HEK293 (cell line): Measurements from ENCODE around the gene NKPD1.

ENCODE experiments used
- HOXA7 ChIP-seq: sonication (generic); formaldehyde crosslinking; IDR thresholded peaks from 2 replicates; pipeline ENCODE4 v1.8.1; 2022; ENCODE audit warnings: missing genetic modification reagents, borderline replicate concordance
- IKZF3 ChIP-seq: fragments of 450-650 bp; IDR thresholded peaks from 2 replicates; pipeline ENCODE4 v1.5.0; 2018; ENCODE audit warnings: missing biosample characterization, mild to moderate bottlenecking, missing genetic modification characterization, moderate library complexity
- MYNN ChIP-seq: fragments of 450-650 bp; formaldehyde crosslinking; IDR thresholded peaks from 2 replicates; pipeline ENCODE4 v1.5.1; 2016; ENCODE audit warnings: missing biosample characterization, missing genetic modification characterization, borderline replicate concordance
- ZBTB1 ChIP-seq: fragments of 450-650 bp; formaldehyde crosslinking; IDR thresholded peaks from 2 replicates; pipeline ENCODE4 v1.5.1; 2016; ENCODE audit warnings: missing biosample characterization, missing genetic modification characterization
- ZEB2 ChIP-seq: fragments of 450-650 bp; formaldehyde crosslinking; IDR thresholded peaks from 2 replicates; pipeline ENCODE4 v1.5.1; 2016; ENCODE audit warnings: missing biosample characterization, missing genetic modification characterization
- ZFHX2 ChIP-seq: fragments of 450-650 bp; formaldehyde crosslinking; conservative IDR thresholded peaks from 2 replicates; pipeline ENCODE4 v1.5.1; 2016; ENCODE audit warnings: missing biosample characterization, missing genetic modification characterization
- ZNF174 ChIP-seq: fragments of 450-650 bp; formaldehyde crosslinking; IDR thresholded peaks from 2 replicates; pipeline ENCODE4 v1.5.0; 2017; ENCODE audit warnings: missing biosample characterization, mild to moderate bottlenecking, missing genetic modification characterization
- ZNF24 ChIP-seq: fragments of 450-650 bp; formaldehyde crosslinking; IDR thresholded peaks from 2 replicates; pipeline ENCODE4 v1.5.1; 2016; ENCODE audit warnings: missing biosample characterization, missing genetic modification characterization
- ZNF501 ChIP-seq: fragments of 450-650 bp; formaldehyde crosslinking; IDR thresholded peaks from 2 replicates; pipeline ENCODE4 v1.5.1; 2016; ENCODE audit warnings: missing biosample characterization, missing genetic modification characterization
- ZNF530 ChIP-seq: fragments of 450-650 bp; formaldehyde crosslinking; IDR thresholded peaks from 2 replicates; pipeline ENCODE4 v1.5.1; 2016; ENCODE audit warnings: low read depth, missing biosample characterization, missing genetic modification characterization
- ZNF701 ChIP-seq: fragments of 450-650 bp; formaldehyde crosslinking; IDR thresholded peaks from 2 replicates; pipeline ENCODE4 v1.5.1; 2016; ENCODE audit warnings: missing biosample characterization, missing genetic modification characterization
- ZNF792 ChIP-seq: fragments of 450-650 bp; formaldehyde crosslinking; IDR thresholded peaks from 2 replicates; pipeline ENCODE4 v1.5.1; 2016; ENCODE audit warnings: missing biosample characterization, missing genetic modification characterization
- ZNF830 ChIP-seq: fragments of 450-650 bp; IDR thresholded peaks from 2 replicates; pipeline ENCODE4 v1.5.0; 2018; ENCODE audit warnings: missing biosample characterization, missing genetic modification characterization, low read depth, mild to moderate bottlenecking, moderate library complexity
- TF ChIP-seq, protein P1 (sequence below): fragments of 450-650 bp; formaldehyde crosslinking; IDR thresholded peaks from 2 replicates; pipeline ENCODE4 v1.5.1; 2016; ENCODE audit warnings: missing biosample characterization, missing genetic modification characterization
- TF ChIP-seq, protein P2 (sequence below): fragments of 450-650 bp; formaldehyde crosslinking; conservative IDR thresholded peaks from 2 replicates; pipeline ENCODE4 v1.5.1; 2016; ENCODE audit warnings: low read depth, missing biosample characterization, missing genetic modification characterization
- TF ChIP-seq, protein P3 (sequence below): fragments of 450-650 bp; formaldehyde crosslinking; IDR thresholded peaks from 2 replicates; pipeline ENCODE4 v1.5.1; 2016; ENCODE audit warnings: missing biosample characterization, missing genetic modification characterization
- TF ChIP-seq, protein P4 (sequence below): fragments of 450-650 bp; formaldehyde crosslinking; IDR thresholded peaks from 2 replicates; pipeline ENCODE4 v1.5.1; 2016; ENCODE audit warnings: missing biosample characterization, missing genetic modification characterization
- TF ChIP-seq, protein P5 (sequence below): fragments of 450-650 bp; formaldehyde crosslinking; optimal IDR thresholded peaks from 2 replicates; pipeline ENCODE3; 2016; ENCODE audit warnings: missing biosample characterization, mild to moderate bottlenecking, missing genetic modification characterization
- TF ChIP-seq, protein P6 (sequence below): fragments of 450-650 bp; formaldehyde crosslinking; IDR thresholded peaks from 2 replicates; pipeline ENCODE4 v1.5.1; 2017; ENCODE audit warnings: missing biosample characterization, missing genetic modification characterization

The NKPD1 gene

DNA sequence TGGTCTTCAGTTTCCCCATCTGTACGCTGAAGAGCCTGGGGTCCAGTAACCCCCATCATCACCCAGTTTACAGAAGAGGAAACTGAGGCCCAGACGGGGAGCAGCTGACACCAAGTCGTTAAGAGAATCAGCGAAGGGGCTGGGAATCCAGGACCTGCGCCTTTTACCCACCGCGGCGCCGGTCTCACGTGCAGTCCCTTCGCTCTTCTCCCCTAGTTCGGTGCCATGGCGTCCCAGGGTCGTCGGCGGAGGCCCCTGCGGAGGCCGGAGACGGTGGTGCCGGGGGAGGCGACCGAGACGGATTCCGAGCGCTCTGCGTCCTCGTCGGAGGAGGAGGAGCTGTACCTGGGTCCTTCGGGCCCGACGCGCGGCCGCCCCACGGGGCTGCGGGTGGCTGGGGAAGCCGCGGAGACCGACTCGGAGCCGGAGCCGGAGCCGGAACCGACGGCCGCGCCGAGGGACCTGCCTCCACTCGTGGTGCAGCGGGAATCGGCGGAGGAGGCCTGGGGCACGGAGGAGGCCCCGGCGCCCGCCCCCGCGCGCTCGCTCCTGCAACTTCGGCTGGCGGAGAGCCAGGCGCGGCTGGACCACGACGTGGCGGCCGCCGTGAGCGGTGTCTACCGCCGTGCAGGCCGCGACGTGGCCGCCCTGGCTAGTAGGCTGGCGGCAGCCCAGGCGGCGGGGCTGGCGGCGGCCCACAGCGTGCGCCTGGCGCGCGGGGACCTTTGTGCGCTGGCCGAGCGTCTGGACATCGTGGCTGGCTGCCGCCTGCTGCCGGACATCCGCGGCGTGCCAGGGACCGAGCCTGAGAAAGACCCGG is 18.5 kb upstream of the NKPD1 start (continued):
- TF ChIP-seq, protein P1, sequence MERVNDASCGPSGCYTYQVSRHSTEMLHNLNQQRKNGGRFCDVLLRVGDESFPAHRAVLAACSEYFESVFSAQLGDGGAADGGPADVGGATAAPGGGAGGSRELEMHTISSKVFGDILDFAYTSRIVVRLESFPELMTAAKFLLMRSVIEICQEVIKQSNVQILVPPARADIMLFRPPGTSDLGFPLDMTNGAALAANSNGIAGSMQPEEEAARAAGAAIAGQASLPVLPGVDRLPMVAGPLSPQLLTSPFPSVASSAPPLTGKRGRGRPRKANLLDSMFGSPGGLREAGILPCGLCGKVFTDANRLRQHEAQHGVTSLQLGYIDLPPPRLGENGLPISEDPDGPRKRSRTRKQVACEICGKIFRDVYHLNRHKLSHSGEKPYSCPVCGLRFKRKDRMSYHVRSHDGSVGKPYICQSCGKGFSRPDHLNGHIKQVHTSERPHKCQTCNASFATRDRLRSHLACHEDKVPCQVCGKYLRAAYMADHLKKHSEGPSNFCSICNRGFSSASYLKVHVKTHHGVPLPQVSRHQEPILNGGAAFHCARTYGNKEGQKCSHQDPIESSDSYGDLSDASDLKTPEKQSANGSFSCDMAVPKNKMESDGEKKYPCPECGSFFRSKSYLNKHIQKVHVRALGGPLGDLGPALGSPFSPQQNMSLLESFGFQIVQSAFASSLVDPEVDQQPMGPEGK: peak; percentile 27; the same call in 1 of the 2 replicates
- TF ChIP-seq ZNF701 (no peak), MYNN (tag by site-specific recombination) (no peak), ZNF792 (tag by site-specific recombination) (no peak), ZNF530 (no peak), ZNF830 (tag by site-specific recombination) (no peak), ZFHX2 (tag by site-specific recombination) (peak; percentile 68), ZEB2 (tag by site-specific recombination) (no peak), IKZF3 (tag by site-specific recombination) (no peak), ZNF501 (peak; percentile 26; the same call in 1 of the 2 replicates), ZBTB1 (tag by site-specific recombination) (no peak), HOXA7 (no peak), ZNF174 (no peak), ZNF24 (tag by site-specific recombination) (0 out of 2 replicates have a peak, but pooled peaks have one; percentile 18)
- TF ChIP-seq, protein P2, sequence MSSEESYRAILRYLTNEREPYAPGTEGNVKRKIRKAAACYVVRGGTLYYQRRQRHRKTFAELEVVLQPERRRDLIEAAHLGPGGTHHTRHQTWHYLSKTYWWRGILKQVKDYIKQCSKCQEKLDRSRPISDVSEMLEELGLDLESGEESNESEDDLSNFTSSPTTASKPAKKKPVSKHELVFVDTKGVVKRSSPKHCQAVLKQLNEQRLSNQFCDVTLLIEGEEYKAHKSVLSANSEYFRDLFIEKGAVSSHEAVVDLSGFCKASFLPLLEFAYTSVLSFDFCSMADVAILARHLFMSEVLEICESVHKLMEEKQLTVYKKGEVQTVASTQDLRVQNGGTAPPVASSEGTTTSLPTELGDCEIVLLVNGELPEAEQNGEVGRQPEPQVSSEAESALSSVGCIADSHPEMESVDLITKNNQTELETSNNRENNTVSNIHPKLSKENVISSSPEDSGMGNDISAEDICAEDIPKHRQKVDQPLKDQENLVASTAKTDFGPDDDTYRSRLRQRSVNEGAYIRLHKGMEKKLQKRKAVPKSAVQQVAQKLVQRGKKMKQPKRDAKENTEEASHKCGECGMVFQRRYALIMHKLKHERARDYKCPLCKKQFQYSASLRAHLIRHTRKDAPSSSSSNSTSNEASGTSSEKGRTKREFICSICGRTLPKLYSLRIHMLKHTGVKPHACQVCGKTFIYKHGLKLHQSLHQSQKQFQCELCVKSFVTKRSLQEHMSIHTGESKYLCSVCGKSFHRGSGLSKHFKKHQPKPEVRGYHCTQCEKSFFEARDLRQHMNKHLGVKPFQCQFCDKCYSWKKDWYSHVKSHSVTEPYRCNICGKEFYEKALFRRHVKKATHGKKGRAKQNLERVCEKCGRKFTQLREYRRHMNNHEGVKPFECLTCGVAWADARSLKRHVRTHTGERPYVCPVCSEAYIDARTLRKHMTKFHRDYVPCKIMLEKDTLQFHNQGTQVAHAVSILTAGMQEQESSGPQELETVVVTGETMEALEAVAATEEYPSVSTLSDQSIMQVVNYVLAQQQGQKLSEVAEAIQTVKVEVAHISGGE: 0 out of 2 replicates have a peak, but pooled peaks have one; percentile 4
- TF ChIP-seq, protein P3, sequence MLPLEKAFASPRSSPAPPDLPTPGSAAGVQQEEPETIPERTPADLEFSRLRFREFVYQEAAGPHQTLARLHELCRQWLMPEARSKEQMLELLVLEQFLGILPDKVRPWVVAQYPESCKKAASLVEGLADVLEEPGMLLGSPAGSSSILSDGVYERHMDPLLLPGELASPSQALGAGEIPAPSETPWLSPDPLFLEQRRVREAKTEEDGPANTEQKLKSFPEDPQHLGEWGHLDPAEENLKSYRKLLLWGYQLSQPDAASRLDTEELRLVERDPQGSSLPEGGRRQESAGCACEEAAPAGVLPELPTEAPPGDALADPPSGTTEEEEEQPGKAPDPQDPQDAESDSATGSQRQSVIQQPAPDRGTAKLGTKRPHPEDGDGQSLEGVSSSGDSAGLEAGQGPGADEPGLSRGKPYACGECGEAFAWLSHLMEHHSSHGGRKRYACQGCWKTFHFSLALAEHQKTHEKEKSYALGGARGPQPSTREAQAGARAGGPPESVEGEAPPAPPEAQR (tag by site-specific recombination): no peak
- TF ChIP-seq, protein P4, sequence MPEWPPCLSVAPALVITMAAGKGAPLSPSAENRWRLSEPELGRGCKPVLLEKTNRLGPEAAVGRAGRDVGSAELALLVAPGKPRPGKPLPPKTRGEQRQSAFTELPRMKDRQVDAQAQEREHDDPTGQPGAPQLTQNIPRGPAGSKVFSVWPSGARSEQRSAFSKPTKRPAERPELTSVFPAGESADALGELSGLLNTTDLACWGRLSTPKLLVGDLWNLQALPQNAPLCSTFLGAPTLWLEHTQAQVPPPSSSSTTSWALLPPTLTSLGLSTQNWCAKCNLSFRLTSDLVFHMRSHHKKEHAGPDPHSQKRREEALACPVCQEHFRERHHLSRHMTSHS (tag by site-specific recombination): no peak
- TF ChIP-seq, protein P5, sequence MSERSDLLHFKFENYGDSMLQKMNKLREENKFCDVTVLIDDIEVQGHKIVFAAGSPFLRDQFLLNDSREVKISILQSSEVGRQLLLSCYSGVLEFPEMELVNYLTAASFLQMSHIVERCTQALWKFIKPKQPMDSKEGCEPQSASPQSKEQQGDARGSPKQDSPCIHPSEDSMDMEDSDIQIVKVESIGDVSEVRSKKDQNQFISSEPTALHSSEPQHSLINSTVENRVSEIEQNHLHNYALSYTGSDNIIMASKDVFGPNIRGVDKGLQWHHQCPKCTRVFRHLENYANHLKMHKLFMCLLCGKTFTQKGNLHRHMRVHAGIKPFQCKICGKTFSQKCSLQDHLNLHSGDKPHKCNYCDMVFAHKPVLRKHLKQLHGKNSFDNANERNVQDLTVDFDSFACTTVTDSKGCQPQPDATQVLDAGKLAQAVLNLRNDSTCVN (tag by site-specific recombination): peak; percentile 69
- TF ChIP-seq, protein P6, sequence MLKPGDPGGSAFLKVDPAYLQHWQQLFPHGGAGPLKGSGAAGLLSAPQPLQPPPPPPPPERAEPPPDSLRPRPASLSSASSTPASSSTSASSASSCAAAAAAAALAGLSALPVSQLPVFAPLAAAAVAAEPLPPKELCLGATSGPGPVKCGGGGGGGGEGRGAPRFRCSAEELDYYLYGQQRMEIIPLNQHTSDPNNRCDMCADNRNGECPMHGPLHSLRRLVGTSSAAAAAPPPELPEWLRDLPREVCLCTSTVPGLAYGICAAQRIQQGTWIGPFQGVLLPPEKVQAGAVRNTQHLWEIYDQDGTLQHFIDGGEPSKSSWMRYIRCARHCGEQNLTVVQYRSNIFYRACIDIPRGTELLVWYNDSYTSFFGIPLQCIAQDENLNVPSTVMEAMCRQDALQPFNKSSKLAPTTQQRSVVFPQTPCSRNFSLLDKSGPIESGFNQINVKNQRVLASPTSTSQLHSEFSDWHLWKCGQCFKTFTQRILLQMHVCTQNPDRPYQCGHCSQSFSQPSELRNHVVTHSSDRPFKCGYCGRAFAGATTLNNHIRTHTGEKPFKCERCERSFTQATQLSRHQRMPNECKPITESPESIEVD (tag by site-specific recombination): no peak
